ENCODE measurements around the gene FAM83B.
"Not testable (repeated sequence)": the region's sequence is repeated elsewhere in the genome, so short reads cannot be mapped to it uniquely, and the experiment has no call there.

FAM83B gene

GRCh38 chr6:54846243-54846856 lies at the start of gene FAM83B:
Gene FAM83B (plus strand): TSS chr6:54846771. CDS start chr6:54870247, 23,476 bp downstream.
- peak; percentile 22 for DNase-seq

GRCh38 chr6:54796918-54797317 lies 49.7 kb upstream of the FAM83B start:
- DNase-seq: not testable (repeated sequence)

GRCh38 chr6:54800050-54800600 lies 46.4 kb upstream of the FAM83B start:
- DNase-seq: no peak

GRCh38 chr6:54801244-54801643 lies 45.3 kb upstream of the FAM83B start:
- DNase-seq: no peak

GRCh38 chr6:54801669-54802068 lies 44.9 kb upstream of the FAM83B start:
- DNase-seq: peak; percentile 32

GRCh38 chr6:54802775-54803634 lies 43.6 kb upstream of the FAM83B start:
- DNase-seq: peak; percentile 37

- DNase-seq: no peak
Observed at GRCh38 chr6:54805077-54805476, 41.5 kb upstream of the FAM83B start.

- no peak for DNase-seq
Observed at GRCh38 chr6:54810147-54810546, 36.4 kb upstream of the FAM83B start.

- DNase-seq: no peak
Observed at GRCh38 chr6:54813892-54814291, 32.7 kb upstream of the FAM83B start.

GRCh38 chr6:54817236-54817635 lies 29.3 kb upstream of the FAM83B start:
- DNase-seq: no peak

GRCh38 chr6:54817834-54818233 lies 28.7 kb upstream of the FAM83B start:
- DNase-seq: no peak

- DNase-seq: not testable (repeated sequence)
Observed at GRCh38 chr6:54824225-54824624, 22.3 kb upstream of the FAM83B start.

GRCh38 chr6:54827010-54827409 lies 19.6 kb upstream of the FAM83B start:
- DNase-seq: no peak

- no peak for DNase-seq
Observed at GRCh38 chr6:54830216-54830615, 16.4 kb upstream of the FAM83B start.

- no peak for DNase-seq
Observed at GRCh38 chr6:54835176-54835575, 11.4 kb upstream of the FAM83B start.

GRCh38 chr6:54846857-54847674 lies 495 bp downstream of the FAM83B start:
- peak; percentile 39 for DNase-seq

- DNase-seq: peak; percentile 21
Observed at GRCh38 chr6:54847799-54848597, 1.4 kb downstream of the FAM83B start.

GRCh38 chr6:54850114-54850513 lies 3.5 kb downstream of the FAM83B start:
- peak; percentile 34 for DNase-seq

GRCh38 chr6:54856129-54856528 lies 9.6 kb downstream of the FAM83B start:
- no peak for DNase-seq

- no peak for DNase-seq
Observed at GRCh38 chr6:54860132-54860531, 13.6 kb downstream of the FAM83B start.

- DNase-seq: peak; percentile 27
Observed at GRCh38 chr6:54860739-54861138, 14.2 kb downstream of the FAM83B start.

GRCh38 chr6:54861905-54862616 lies 15.5 kb downstream of the FAM83B start:
- no peak for DNase-seq

Measured in kidney glomerular epithelial cell (primary cell).